ENCODE data around the gene RALGDS. TPM values are rescaled to one million over a fixed set of nuclear protein-coding genes. Genes with fewer than 3 reads are reported as not detected.

The RALGDS gene
- total and polyA plus RNA-seq, 9 of the 15 experiments (the other 6 are each of a cell fraction or from before 2014, with no cell fraction given), result 0.75 to 43.3 (median 27.1) TPM

DNA sequence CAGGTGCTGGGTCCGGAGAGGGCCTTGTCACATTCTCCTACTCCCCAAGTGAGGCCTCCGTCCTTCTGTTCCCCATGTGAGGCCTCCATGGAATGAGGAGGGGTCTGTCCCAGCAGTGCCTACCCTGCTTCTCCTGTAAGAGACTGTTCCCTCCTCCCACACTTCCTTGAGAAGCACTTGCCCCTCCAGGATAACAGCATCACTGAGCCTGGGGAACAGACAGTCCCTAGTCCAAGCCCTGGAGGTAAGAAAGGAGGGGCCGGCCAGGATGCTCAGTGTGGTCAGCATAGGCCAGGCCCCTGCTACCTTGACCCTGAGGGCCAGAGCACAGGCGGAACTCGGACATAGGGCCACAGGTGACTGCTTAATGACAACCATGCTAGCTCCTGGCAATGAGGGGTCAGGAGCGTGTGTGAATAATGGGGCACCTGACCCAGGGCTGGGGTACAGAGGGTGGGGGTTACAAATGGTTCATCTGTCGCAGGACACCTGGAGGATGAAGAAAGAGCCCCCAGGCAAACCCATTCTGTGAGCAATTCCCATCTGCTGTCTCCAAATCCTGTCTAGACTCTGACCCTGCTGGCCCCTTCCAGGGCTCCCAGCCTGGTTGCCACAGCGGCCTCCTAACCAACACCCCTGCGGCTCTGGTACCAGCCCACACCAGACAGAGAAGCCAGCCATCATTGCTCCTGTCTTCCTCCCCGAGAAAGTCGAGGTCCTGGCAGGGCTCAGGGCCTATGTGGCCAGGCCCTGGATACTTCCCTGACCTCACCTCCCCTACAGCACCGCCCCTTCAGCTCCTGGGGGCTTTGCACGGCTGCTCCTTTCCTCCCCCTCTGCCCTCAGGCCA lies 20.3 kb downstream of the RALGDS start (continued):
- TF ChIP-seq, protein P1, sequence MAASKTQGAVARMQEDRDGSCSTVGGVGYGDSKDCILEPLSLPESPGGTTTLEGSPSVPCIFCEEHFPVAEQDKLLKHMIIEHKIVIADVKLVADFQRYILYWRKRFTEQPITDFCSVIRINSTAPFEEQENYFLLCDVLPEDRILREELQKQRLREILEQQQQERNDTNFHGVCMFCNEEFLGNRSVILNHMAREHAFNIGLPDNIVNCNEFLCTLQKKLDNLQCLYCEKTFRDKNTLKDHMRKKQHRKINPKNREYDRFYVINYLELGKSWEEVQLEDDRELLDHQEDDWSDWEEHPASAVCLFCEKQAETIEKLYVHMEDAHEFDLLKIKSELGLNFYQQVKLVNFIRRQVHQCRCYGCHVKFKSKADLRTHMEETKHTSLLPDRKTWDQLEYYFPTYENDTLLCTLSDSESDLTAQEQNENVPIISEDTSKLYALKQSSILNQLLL (CRISPR knock-in tag; IDR thresholded peaks at IDR 0.05; ENCODE audit: borderline replicate concordance), result no peak
- TF ChIP-seq ZNF766 (CRISPR knock-in tag; conservative IDR thresholded peaks at IDR 0.05), result no peak
- no peak for TF ChIP-seq SMAD3 (CRISPR knock-in tag; conservative IDR thresholded peaks at IDR 0.05)
- no peak for TF ChIP-seq IRF2 (CRISPR knock-in tag; IDR thresholded peaks at IDR 0.05)

DNA sequence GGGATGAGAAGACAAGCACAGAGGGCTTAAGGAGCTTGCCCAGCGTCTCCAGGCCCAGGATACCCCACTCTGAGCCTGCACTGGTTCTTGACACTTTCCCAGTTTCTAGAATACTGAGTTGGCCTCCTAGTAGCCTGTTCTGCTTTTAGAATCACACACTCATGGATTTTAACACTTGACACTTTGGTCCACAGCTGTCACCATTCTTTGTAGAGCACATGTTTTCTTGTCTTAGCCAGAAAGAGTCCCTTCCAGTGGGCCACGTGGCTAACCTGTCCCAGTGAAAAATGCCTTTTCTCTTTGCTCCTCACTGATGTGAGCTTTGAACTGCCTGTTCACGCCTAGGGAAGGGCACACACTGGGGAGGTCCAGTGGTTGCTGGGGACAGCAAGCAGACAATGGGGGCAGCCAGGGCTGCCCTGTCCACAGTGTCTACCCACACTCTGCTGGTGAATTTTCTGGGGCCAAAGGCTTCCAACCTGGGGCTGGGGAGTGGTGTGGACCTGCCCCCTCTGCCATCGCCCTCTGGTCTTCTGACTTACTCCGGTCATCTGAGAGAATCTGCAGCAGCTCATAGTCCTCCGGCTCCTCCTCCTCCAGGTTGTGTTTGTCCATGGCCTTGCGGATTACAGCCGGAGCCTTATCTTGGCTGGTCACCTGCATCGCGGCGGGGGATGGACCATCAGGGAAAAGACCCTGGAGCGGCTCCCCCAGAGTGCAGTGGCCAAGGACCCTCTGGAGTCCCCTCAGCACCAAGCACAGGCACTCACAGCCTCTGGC lies 21.1 kb downstream of the RALGDS start:
- ATAC-seq, result no peak
- FAIRE-seq, result no peak
- Histone ChIP-seq H3K79me2 (ENCODE audit: control insufficient read depth, insufficient read depth, low read length) (no peaks in the 10 kb centered on the region), H3K9me3 (replicated peaks; ENCODE audit: control insufficient read depth, insufficient read depth, low read depth, low read length) (peaks cover 16% of the 10 kb centered on the region), H3K27me3 (ENCODE audit: control insufficient read depth in 2 of 2, insufficient read depth in 2 of 2, low read length in 2 of 2) (no peaks in the 10 kb centered on the region), H2AFZ (ENCODE audit: low read depth, low read length) (no peak overlapping the region), H3K4me2 (ENCODE audit: insufficient read depth, low read length) (no peak overlapping the region), H3K4me3 (no peak overlapping the region), H3K36me3 (ENCODE audit: control insufficient read depth, insufficient read depth, low read length) (peaks cover 74% of the 10 kb centered on the region), H3K9me1 (ENCODE audit: control insufficient read depth, insufficient read depth, low read length) (peaks cover 3% of the 10 kb centered on the region), H3K9ac (ENCODE audit: insufficient read depth in 1 of 2, low read depth in 2 of 2, low read length in 2 of 2) (no peak overlapping the region), H3K4me1 (replicated peaks in 1 of 2; ENCODE audit: control insufficient read depth in 2 of 2, insufficient read depth in 2 of 2, low read length in 2 of 2) (peaks cover 0 to 12% of the 10 kb centered on the region in 2 experiments; a peak in 1 of 5 replicates), H4K20me1 (replicated peaks; ENCODE audit: control insufficient read depth, insufficient read depth, low read length) (peaks cover 4% of the 10 kb centered on the region; the same call in 1 of the 2 replicates), H3K27ac (ENCODE audit: extremely low read depth, low read depth, low read length) (no peak overlapping the region)
- in situ Hi-C loops (cut with MboI), result no loop called here
- ChIA-PET CTCF (ENCODE audit: low intra/inter-chr PET ratio) (no interaction called here), POLR2A (interaction anchor here (0.6 to 1.2 kb wide), 4 partner anchors 21 to 196 kb away, joined by 3 to 5 read pairs (median 3); no protein-coding TSS in a partner anchor)
- no peak for DNase-seq (ENCODE audit: extremely low read depth in 1 of 4, low spot score in 3 of 4)
- TF ChIP-seq U2AF2 (optimal IDR thresholded peaks at IDR 0.05; ENCODE audit: low read depth, low read length) (no peak), HNRNPH1 (optimal IDR thresholded peaks at IDR 0.05; ENCODE audit: low read depth, low read length) (no peak), SETDB1 (IDR thresholded peaks at IDR 0.05; ENCODE audit: low read length) (no peak), SREBF1 (IDR thresholded peaks at IDR 0.05; ENCODE audit: borderline replicate concordance, low read depth, low read length) (no peak), TFAM (CRISPR knock-in tag; conservative IDR thresholded peaks at IDR 0.05) (no peak), HMGN3 (IDR thresholded peaks at IDR 0.05; ENCODE audit: borderline replicate concordance, extremely low read depth, insufficient read length, low read depth, low read length) (no peak), COPS2 (conservative IDR thresholded peaks at IDR 0.05) (no peak), NFIX (CRISPR knock-in tag; IDR thresholded peaks at IDR 0.05; ENCODE audit: low read depth) (no peak)
- TF ChIP-seq, protein P1 (CRISPR knock-in tag; IDR thresholded peaks at IDR 0.05; ENCODE audit: borderline replicate concordance), result no peak
- TF ChIP-seq, protein P2, sequence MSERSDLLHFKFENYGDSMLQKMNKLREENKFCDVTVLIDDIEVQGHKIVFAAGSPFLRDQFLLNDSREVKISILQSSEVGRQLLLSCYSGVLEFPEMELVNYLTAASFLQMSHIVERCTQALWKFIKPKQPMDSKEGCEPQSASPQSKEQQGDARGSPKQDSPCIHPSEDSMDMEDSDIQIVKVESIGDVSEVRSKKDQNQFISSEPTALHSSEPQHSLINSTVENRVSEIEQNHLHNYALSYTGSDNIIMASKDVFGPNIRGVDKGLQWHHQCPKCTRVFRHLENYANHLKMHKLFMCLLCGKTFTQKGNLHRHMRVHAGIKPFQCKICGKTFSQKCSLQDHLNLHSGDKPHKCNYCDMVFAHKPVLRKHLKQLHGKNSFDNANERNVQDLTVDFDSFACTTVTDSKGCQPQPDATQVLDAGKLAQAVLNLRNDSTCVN (CRISPR knock-in tag; IDR thresholded peaks at IDR 0.05), result no peak
- intact Hi-C loops (cut with micrococcal nuclease), result no loop called here
- no TSS peak for BruUV-seq (replicated peaks)
- 93% methylated on average over 8 of the region's 12 CpGs for WGBS (ENCODE audit: insufficient coverage, low coverage, missing lambda C conversion rate)
